ENCODE measurements around the gene ANKRD2. TPM values are rescaled to one million over a fixed set of nuclear protein-coding genes. Genes with fewer than 3 reads are reported as not detected.
"Not testable (repeated sequence)": the region's sequence is repeated elsewhere in the genome, so short reads cannot be mapped to it uniquely, and the experiment has no call there.

The ANKRD2 gene
- total and polyA plus RNA-seq, 8 donors: 0.25 to 9.9 (median 0.68) TPM; not detected in 5

DNA sequence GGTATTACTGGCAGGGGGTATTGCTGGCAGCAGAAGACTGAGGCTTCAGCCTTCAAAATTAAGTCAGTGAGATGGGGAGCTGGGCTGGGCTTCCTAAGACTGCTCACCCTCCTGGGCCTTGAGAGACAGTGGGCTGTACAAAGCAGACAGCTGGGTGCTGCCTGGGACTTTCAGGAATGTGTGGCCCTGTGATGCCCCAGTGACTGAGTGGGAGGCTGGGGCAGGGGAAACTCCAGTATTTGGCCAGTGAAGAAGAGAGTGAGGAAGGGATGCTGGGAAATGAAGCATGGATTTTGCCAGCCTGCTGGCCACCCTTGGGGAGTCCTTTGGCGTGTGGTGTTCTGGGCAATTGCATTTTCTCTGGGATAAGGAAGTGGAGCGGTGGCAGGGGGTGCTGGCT lies 442 bp downstream of the ANKRD2 start:
- H3K27ac ChIP-seq: no peak overlapping the region
- peaks cover 15 to 31% (median 20%) of the 10 kb centered on the region in 4 donors for H3K4me1 ChIP-seq
- H3K4me3 ChIP-seq: no peak overlapping the region
- WGBS, 5 donors: 93 to 100% (median 94%) methylated on average over 2 of the region's 2 CpGs
- no peak for DNase-seq
- no peaks in the 10 kb centered on the region for H3K9me3 ChIP-seq
- TF ChIP-seq, protein P1, sequence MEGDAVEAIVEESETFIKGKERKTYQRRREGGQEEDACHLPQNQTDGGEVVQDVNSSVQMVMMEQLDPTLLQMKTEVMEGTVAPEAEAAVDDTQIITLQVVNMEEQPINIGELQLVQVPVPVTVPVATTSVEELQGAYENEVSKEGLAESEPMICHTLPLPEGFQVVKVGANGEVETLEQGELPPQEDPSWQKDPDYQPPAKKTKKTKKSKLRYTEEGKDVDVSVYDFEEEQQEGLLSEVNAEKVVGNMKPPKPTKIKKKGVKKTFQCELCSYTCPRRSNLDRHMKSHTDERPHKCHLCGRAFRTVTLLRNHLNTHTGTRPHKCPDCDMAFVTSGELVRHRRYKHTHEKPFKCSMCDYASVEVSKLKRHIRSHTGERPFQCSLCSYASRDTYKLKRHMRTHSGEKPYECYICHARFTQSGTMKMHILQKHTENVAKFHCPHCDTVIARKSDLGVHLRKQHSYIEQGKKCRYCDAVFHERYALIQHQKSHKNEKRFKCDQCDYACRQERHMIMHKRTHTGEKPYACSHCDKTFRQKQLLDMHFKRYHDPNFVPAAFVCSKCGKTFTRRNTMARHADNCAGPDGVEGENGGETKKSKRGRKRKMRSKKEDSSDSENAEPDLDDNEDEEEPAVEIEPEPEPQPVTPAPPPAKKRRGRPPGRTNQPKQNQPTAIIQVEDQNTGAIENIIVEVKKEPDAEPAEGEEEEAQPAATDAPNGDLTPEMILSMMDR (IDR thresholded peaks at IDR 0.05): no peak
- TF ChIP-seq POLR2AphosphoS5 (IDR thresholded peaks at IDR 0.05): no peak
- TF ChIP-seq EP300 (IDR thresholded peaks at IDR 0.05): no peak
- no peak for TF ChIP-seq POLR2A (IDR thresholded peaks at IDR 0.05)
- intact Hi-C loops (cut with DNase I; ENCODE audit: low total_unique reads): no loop called here
- peaks cover 0 to 5% (median 0%) of the 10 kb centered on the region in 3 donors for H3K27me3 ChIP-seq
- H3K36me3 ChIP-seq: peaks cover 8 to 36% (median 32%) of the 10 kb centered on the region in 4 donors

DNA sequence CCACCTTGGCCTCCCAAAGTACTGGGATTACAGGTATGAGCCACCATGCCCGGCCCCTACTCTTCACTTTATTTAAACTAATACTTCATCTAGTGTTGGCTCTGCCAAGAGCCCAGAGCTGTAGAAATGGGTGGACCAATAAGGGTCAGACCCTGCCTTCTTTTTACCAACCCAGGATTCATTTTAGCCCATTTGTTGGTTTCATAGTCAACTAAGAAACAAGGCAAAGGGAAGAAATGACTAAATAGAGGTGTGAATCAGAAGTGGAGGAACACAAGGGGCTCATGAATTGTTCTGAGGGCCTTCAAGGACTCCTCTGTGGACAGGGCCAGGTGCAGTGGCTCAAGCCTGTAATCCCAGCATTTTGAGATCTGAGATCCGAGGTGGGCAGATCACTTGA lies 1.1 kb downstream of the ANKRD2 start:
- Histone ChIP-seq H3K9me3 (no peaks in the 10 kb centered on the region), H3K4me1 (peaks cover 15 to 31% (median 20%) of the 10 kb centered on the region in 4 donors), H3K36me3 (peaks cover 8 to 30% (median 26%) of the 10 kb centered on the region in 4 donors), H3K4me3 (no peak overlapping the region), H3K27me3 (peaks cover 0 to 11% (median 0%) of the 10 kb centered on the region in 3 donors), H3K27ac (no peak overlapping the region)
- WGBS, 5 donors: 46 to 93% (median 70%) methylated on average over 2 of the region's 2 CpGs
- intact Hi-C loops (cut with DNase I; ENCODE audit: low total_unique reads): no loop called here
- no peak for DNase-seq
- TF ChIP-seq, protein P1 (IDR thresholded peaks at IDR 0.05): no peak
- TF ChIP-seq EP300 (IDR thresholded peaks at IDR 0.05) (no peak), POLR2AphosphoS5 (IDR thresholded peaks at IDR 0.05) (no peak), POLR2A (IDR thresholded peaks at IDR 0.05) (no peak)

DNA sequence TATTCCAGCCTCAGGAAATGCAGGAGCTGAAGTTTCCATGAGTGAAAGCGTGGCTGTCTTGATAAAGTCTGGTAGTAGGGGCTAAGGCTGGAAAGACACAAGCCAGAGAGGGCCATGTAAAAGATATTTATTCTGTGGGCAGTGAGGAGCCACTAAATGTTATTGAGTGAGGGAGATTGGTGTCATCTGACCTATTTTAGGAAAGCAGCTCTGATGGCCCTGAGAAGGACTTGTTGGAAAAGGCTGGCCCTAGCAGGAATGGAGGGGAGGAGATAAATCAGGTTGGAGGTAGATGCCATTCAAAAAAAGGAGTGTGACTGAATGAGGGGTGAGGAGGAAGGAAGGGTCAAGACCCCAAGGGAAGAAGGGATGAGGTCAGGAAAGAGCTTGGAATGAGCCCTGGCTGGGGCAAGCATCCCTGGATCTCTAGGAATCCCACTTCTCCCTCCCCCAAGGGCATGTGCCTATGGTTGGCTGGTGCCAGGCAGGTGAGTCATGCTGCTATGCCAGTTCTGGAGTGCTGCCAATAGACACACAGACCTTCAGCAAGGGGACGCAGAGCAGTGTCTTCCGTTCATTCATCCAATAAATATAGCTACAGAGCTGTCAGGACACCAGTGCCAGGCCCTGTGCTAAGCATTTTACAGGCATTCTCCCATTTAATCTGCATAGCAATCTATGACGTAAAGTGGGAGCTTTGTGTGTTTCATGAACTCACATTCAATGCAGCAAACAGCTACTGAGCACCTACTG lies 2.0 kb downstream of the ANKRD2 start:
- Histone ChIP-seq H3K9me3 (no peaks in the 10 kb centered on the region), H3K36me3 (peaks cover 8 to 21% (median 17%) of the 10 kb centered on the region in 4 donors), H3K4me3 (no peak overlapping the region), H3K4me1 (peaks cover 15 to 31% (median 20%) of the 10 kb centered on the region in 4 donors), H3K27ac (peak overlapping the region in 1 of 5 donors; percentile 27), H3K27me3 (peaks cover 0 to 14% (median 0%) of the 10 kb centered on the region in 3 donors)
- peak; percentile 74 to 80 for DNase-seq
- WGBS, 5 donors: 45 to 71% (median 50%) methylated on average over 2 to 4 of the region's 4 CpGs
- TF ChIP-seq POLR2A (IDR thresholded peaks at IDR 0.05): no peak
- TF ChIP-seq, protein P1 (IDR thresholded peaks at IDR 0.05): no peak
- TF ChIP-seq POLR2AphosphoS5 (IDR thresholded peaks at IDR 0.05): peak in 2 of 3 donors; percentile 7 to 75
- intact Hi-C loops (cut with DNase I; ENCODE audit: low total_unique reads): no loop called here

DNA sequence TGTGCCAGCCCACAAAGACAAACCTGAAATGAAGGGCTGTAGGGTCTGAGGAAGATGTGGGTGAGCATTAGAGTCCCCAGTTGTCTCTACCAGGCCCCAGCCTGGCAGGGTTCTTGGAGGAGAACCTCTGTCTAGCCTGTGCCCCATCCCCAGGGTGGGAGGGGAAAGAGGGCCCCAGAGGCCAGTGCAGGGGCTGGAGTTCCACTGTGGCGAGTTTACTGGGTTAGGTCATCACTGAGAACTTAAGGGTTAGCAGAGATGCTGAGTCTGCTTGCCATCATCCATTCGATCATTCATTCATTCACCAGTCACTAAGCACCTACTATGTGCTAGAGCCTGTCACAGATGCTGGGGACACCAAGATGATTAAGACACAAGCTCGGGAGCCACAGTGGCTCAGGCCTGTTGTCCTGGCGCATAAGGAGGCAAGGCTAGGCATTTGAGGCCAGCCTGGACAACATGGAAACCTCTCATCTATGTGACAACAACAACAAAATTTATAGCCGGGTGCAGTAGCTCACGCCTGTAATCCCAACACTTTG lies 2.6 kb downstream of the ANKRD2 start:
- 88 to 91% (median 89%) methylated on average over 5 to 6 of the region's 6 CpGs for WGBS, 5 donors
- Histone ChIP-seq H3K36me3 (peaks cover 6 to 14% (median 10%) of the 10 kb centered on the region in 4 donors), H3K9me3 (no peaks in the 10 kb centered on the region), H3K4me1 (peaks cover 15 to 31% (median 20%) of the 10 kb centered on the region in 4 donors), H3K27me3 (peaks cover 0 to 14% (median 0%) of the 10 kb centered on the region in 3 donors), H3K4me3 (no peak overlapping the region), H3K27ac (no peak overlapping the region)
- TF ChIP-seq POLR2A (IDR thresholded peaks at IDR 0.05) (no peak), EP300 (IDR thresholded peaks at IDR 0.05) (no peak), POLR2AphosphoS5 (IDR thresholded peaks at IDR 0.05) (no peak)
- TF ChIP-seq, protein P1 (IDR thresholded peaks at IDR 0.05): no peak
- intact Hi-C loops (cut with DNase I; ENCODE audit: low total_unique reads): no loop called here
- no peak for DNase-seq

DNA sequence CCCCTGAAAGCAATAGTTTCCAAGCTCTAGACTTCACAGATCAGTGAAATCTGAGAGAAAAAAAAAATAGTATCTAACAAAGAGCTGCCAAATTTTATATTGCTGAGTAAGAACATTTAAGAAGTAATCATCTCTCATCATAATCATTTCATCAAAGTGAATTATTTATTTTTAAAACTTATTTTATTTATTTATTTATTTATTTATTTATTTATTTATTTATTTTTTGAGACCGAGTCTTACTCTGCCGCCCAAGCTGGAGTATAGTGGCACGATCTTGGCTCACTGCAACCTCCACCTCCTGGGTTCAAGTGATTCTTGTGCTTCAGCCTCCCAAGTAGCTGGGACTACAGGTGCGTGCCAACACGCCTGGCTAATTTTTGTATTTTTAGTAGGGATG lies 3.9 kb downstream of the ANKRD2 start:
- Histone ChIP-seq H3K27me3 (peaks cover 0 to 14% (median 0%) of the 10 kb centered on the region in 3 donors), H3K4me1 (peaks cover 10 to 25% (median 14%) of the 10 kb centered on the region in 4 donors)
- intact Hi-C loops (cut with DNase I; ENCODE audit: low total_unique reads); H3K36me3 ChIP-seq; DNase-seq; H3K9me3 ChIP-seq; H3K4me3 ChIP-seq; H3K27ac ChIP-seq: not testable (repeated sequence)
- WGBS, 5 donors: 37 to 77% (median 62%) methylated on average over 5 of the region's 5 CpGs
